GM12878 (cell line): ENCODE results near the gene TOMM6. TPM values are rescaled to one million over a fixed set of nuclear protein-coding genes. Genes with fewer than 3 reads are reported as not detected.

Experiments
- ATAC-seq: fragments of 200-7000 bp; cut with Tn5 transposase; 3 replicates; pipeline ENCODE4 v1.9.1; 2020; ENCODE audit warnings: mild to moderate bottlenecking, moderate library complexity
- BruUV-seq: library from RNA; stranded (reverse); fragments of 400-500 nt; replicated peaks from 2 replicates; lab custom pipeline; 2021; lab: Mats Ljungman, UMichigan
- CTCF ChIA-PET: fragments of 300-600 bp; sonication (Branson Sonifier 250); formaldehyde crosslinking; extraction: SDS; loops from one replicate; lab custom pipeline; 2021; ENCODE audit warnings: inconsistent platforms; lab: Yijun Ruan, JAX
- POLR2A ChIA-PET: fragments of 350-600 bp; formaldehyde crosslinking; extraction: SDS; loops from one replicate; lab custom pipeline; 2021; ENCODE audit warnings: inconsistent platforms; lab: Charles Lee
- RAD21 ChIA-PET: fragments of 300-600 bp; sonication (Branson Sonifier 250); formaldehyde crosslinking; loops from one replicate; lab custom pipeline; 2023; ENCODE audit warnings: antibody characterized with exemption; ENCODE audit not compliant: unreplicated experiment; lab: Charles Lee
- SMC1A ChIA-PET: fragments of 300-600 bp; sonication (Branson Sonifier 250); formaldehyde crosslinking; loops from one replicate; lab custom pipeline; 2023; ENCODE audit not compliant: unreplicated experiment, uncharacterized antibody; lab: Charles Lee
- DNase-seq: peaks from one replicate; pipeline ENCODE4 v3.0.0-alpha.2; 2011; ENCODE audit warnings: low read depth, low spot score
- FAIRE-seq: peaks from 3 replicates; lab custom pipeline; 2011; peaks lifted over from hg19 to GRCh38; lab: Jason Lieb, UNC
- H2AFZ ChIP-seq: 2 replicates; pipeline ENCODE4 v1.6.0; 2011; ENCODE audit warnings: low read depth, low read length, control low read depth; ENCODE audit not compliant: control insufficient read depth
- H3K27ac ChIP-seq: 2 replicates; pipeline ENCODE4 v1.5.1; 2011; ENCODE audit warnings: control low read depth; ENCODE audit not compliant: control insufficient read depth, insufficient read depth
- H3K27me3 ChIP-seq, 2 experiments: replicated peaks in 1 of 2; 2 replicates each; pipeline versions ENCODE4 v1.6.0 to v1.6.1; 2011; ENCODE audit warnings: low read length in 1 of 2; ENCODE audit not compliant: control insufficient read depth in 2 of 2, insufficient read depth in 2 of 2
- H3K36me3 ChIP-seq, 2 experiments: 2 replicates each; pipeline ENCODE4 v1.5.1; 2011; ENCODE audit warnings: low read length in 1 of 2; ENCODE audit not compliant: control insufficient read depth in 2 of 2, insufficient read depth in 2 of 2
- H3K4me1 ChIP-seq: 2 replicates; pipeline ENCODE4 v1.6.1; 2011; ENCODE audit warnings: mild to moderate bottlenecking, low read length, moderate library complexity, mixed read lengths; ENCODE audit not compliant: control insufficient read depth, insufficient read depth
- H3K4me2 ChIP-seq: 2 replicates; pipeline ENCODE4 v1.6.0; 2011; ENCODE audit warnings: control low read depth; ENCODE audit not compliant: control insufficient read depth, insufficient read depth
- H3K4me3 ChIP-seq: fragments of 200-600 bp; sonication (generic); 2 replicates; pipeline ENCODE4 v1.5.1; 2016
- H3K79me2 ChIP-seq: 2 replicates; pipeline ENCODE4 v1.6.0; 2011; ENCODE audit warnings: low read length; ENCODE audit not compliant: control insufficient read depth, insufficient read depth
- H3K9ac ChIP-seq: 2 replicates; pipeline ENCODE4 v1.8.0; 2011; ENCODE audit warnings: low read length, control low read depth, mixed read lengths; ENCODE audit not compliant: control insufficient read depth, insufficient read depth
- H3K9me3 ChIP-seq: replicated peaks from 3 replicates; pipeline ENCODE4 v1.5.1; 2011; ENCODE audit warnings: mild to moderate bottlenecking, low read length; ENCODE audit not compliant: control insufficient read depth, insufficient read depth
- H4K20me1 ChIP-seq: 2 replicates; pipeline ENCODE4 v1.6.0; 2011; ENCODE audit not compliant: control insufficient read depth, insufficient read depth
- CBX5 ChIP-seq: sonication (generic); IDR thresholded peaks from 2 replicates; pipeline ENCODE4 v1.6.1; 2016; ENCODE audit warnings: low read depth, moderate library complexity, mild to moderate bottlenecking, inconsistent platforms
- GATAD2B ChIP-seq: fragments of 450-650 bp; conservative IDR thresholded peaks from 2 replicates; pipeline ENCODE4 v1.6.1; 2017; ENCODE audit warnings: low read depth, mild to moderate bottlenecking, moderate library complexity
- KDM1A ChIP-seq: fragments of 200-600 bp; sonication (generic); IDR thresholded peaks from 2 replicates; pipeline ENCODE4 v1.6.1; 2016; ENCODE audit warnings: borderline replicate concordance
- MXI1 ChIP-seq: fragments of 150-350 bp; IDR thresholded peaks from 2 replicates; pipeline ENCODE4 v1.6.1; 2011; ENCODE audit warnings: low read depth, mild to moderate bottlenecking, inconsistent platforms, low read length, improper control_type of control experiment
- POU2F2 ChIP-seq: IDR thresholded peaks from 3 replicates; pipeline ENCODE4 v1.6.1; 2011; ENCODE audit warnings: low read depth, mild to moderate bottlenecking, low read length, borderline replicate concordance
- PRDM15 ChIP-seq: fragments of 450-650 bp; formaldehyde crosslinking; IDR thresholded peaks from 2 replicates; pipeline ENCODE4 v1.4.0; 2020; ENCODE audit warnings: mild to moderate bottlenecking, moderate library complexity
- TARDBP ChIP-seq: IDR thresholded peaks from 2 replicates; pipeline ENCODE4 v1.6.1; 2016; ENCODE audit warnings: borderline replicate concordance
- TCF12 ChIP-seq: IDR thresholded peaks from 2 replicates; pipeline ENCODE4 v1.6.1; 2011; ENCODE audit warnings: low read depth, mild to moderate bottlenecking, low read length
- TCF7 ChIP-seq: IDR thresholded peaks from 2 replicates; pipeline ENCODE4 v1.6.1; 2014; ENCODE audit warnings: antibody characterized with exemption, borderline replicate concordance
- ZBTB40 ChIP-seq: fragments of 450-650 bp; IDR thresholded peaks from 2 replicates; pipeline ENCODE4 v1.6.1; 2016; ENCODE audit warnings: mild to moderate bottlenecking, moderate library complexity, borderline replicate concordance
- WGBS: methylation state at CpG from one replicate; pipeline ENCODE4 v1.1.6; 2016; ENCODE audit warnings: low lambda C conversion rate; ENCODE audit not compliant: insufficient replicate concordance, insufficient coverage; ENCODE audit errors: missing lambda C conversion rate; 5-methylcytosine and 5-hydroxymethylcytosine counted together
- in situ Hi-C: fragments of 300-500 bp; cut with MboI; formaldehyde crosslinking; loops from 9 replicates; pipeline ENCODE4 v1.14.3; 2018; ENCODE audit warnings: mixed read lengths
- intact Hi-C: fragments of 100-400 bp; cut with micrococcal nuclease; formaldehyde crosslinking; loops from one replicate; pipeline ENCODE4 v1.14.2; 2022; ENCODE audit not compliant: unreplicated experiment
- polyA plus RNA-seq, 11 experiments: library from polyadenylated mRNA; depleted of rRNA in 4 of 11; unstranded in 6 of 11; stranded (reverse) in 5 of 11; fragments of >200 nt; fragmentation: Nextera tagmentation in 4 of 11; fragmentation: Illumina TruSeq in 1 of 11; extraction: Ambion mirVana in 4 of 11; extraction: Trizol in 1 of 11; gene quantifications; 1 replicate in 1 of 11; 2 replicates in 10 of 11; pipeline versions ENCODE4 v1.2.1 to v1.2.3, GENCODE V29; 2011 to 2016; ENCODE audit warnings: inconsistent platforms in 2 of 11, missing spikeins in 2 of 11, low read depth in 1 of 11
- total RNA-seq, 4 experiments: library from RNA; depleted of rRNA in 3 of 4; stranded (reverse); fragments of >200 nt in 3 of 4; fragmentation: Illumina TruSeq in 1 of 4; extraction: Trizol in 1 of 4; gene quantifications; 2 replicates each; pipeline versions ENCODE4 v1.2.1 to v1.2.3, GENCODE V29; 2013 to 2021
- TF ChIP-seq, protein P1 (sequence below): fragments of 450-650 bp; IDR thresholded peaks from 2 replicates; pipeline ENCODE4 v1.6.1; 2017; ENCODE audit warnings: mild to moderate bottlenecking, moderate library complexity

Gene TOMM6
- total and polyA plus RNA-seq, 10 of the 15 experiments (the other 5 are each of a cell fraction or from before 2014, with no cell fraction given), result 206 to 746 (median 448) TPM

GRCh38 chr6:41748102-41748477 is 39.4 kb upstream of the TOMM6 start (continued):
- no peak for TF ChIP-seq PRDM15 (CRISPR knock-in tag)
- TF ChIP-seq TCF12, result no peak
- TF ChIP-seq TARDBP, result no peak
- TF ChIP-seq GATAD2B, result no peak
- TF ChIP-seq CBX5, result no peak

DNA sequence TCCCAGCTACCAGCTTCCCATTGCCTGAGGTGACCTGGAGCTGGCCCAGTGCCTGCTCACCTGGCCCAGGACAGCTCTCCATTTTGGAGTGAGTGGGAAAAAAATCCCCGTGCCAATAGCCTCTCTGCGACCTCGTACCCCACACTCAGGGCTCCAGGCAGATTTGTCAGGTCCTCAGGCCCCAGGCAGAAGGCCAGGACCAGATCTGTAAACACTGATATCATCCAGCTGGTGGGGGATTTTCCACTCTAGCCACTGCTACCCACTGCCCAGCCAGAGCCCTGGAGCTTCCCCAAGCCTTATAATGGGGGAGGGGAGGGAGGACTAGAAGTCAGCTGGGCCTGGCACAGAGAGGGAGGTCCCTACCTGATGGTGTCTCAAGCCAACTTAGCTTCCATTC is 39.0 kb upstream of the TOMM6 start:
- intact Hi-C loops, result no loop called here
- Histone ChIP-seq H3K27ac (no peak overlapping the region), H2AFZ (no peak overlapping the region), H3K4me3 (no peak overlapping the region), H4K20me1 (no peaks in the 10 kb centered on the region), H3K9ac (no peak overlapping the region), H3K4me2 (no peak overlapping the region), H3K36me3 (no peaks in the 10 kb centered on the region), H3K4me1 (no peaks in the 10 kb centered on the region), H3K9me3 (no peaks in the 10 kb centered on the region), H3K79me2 (no peaks in the 10 kb centered on the region), H3K27me3 (no peaks in the 10 kb centered on the region; a peak in 1 of 4 replicates)
- DNase-seq (no peak), FAIRE-seq (no peak), ATAC-seq (no peak)
- in situ Hi-C loops, result no loop called here
- CTCF ChIA-PET, result interaction anchor here (0.8 kb wide), 1 partner anchor 46 kb away, joined by 3 read pairs; no protein-coding TSS in a partner anchor
- POLR2A ChIA-PET, result interaction anchor here (0.6 kb wide), 1 partner anchor 414 kb away, joined by 3 read pairs; no protein-coding TSS in a partner anchor
- BruUV-seq, result no TSS peak
- SMC1A ChIA-PET, result interaction anchor here (0.6 to 1.1 kb wide), 2 partner anchors 30 to 163 kb away, joined by 3 read pairs; no protein-coding TSS in a partner anchor
- RAD21 ChIA-PET, result interaction anchor here (1.4 kb wide), 1 partner anchor 27 kb away, joined by 3 read pairs; no protein-coding TSS in a partner anchor
- WGBS, result 40% methylated on average over 3 of the region's 3 CpGs
- TF ChIP-seq TCF7 (no peak), POU2F2 (no peak), ZBTB40 (no peak), MXI1 (no peak), KDM1A (no peak)
- TF ChIP-seq, protein P1, sequence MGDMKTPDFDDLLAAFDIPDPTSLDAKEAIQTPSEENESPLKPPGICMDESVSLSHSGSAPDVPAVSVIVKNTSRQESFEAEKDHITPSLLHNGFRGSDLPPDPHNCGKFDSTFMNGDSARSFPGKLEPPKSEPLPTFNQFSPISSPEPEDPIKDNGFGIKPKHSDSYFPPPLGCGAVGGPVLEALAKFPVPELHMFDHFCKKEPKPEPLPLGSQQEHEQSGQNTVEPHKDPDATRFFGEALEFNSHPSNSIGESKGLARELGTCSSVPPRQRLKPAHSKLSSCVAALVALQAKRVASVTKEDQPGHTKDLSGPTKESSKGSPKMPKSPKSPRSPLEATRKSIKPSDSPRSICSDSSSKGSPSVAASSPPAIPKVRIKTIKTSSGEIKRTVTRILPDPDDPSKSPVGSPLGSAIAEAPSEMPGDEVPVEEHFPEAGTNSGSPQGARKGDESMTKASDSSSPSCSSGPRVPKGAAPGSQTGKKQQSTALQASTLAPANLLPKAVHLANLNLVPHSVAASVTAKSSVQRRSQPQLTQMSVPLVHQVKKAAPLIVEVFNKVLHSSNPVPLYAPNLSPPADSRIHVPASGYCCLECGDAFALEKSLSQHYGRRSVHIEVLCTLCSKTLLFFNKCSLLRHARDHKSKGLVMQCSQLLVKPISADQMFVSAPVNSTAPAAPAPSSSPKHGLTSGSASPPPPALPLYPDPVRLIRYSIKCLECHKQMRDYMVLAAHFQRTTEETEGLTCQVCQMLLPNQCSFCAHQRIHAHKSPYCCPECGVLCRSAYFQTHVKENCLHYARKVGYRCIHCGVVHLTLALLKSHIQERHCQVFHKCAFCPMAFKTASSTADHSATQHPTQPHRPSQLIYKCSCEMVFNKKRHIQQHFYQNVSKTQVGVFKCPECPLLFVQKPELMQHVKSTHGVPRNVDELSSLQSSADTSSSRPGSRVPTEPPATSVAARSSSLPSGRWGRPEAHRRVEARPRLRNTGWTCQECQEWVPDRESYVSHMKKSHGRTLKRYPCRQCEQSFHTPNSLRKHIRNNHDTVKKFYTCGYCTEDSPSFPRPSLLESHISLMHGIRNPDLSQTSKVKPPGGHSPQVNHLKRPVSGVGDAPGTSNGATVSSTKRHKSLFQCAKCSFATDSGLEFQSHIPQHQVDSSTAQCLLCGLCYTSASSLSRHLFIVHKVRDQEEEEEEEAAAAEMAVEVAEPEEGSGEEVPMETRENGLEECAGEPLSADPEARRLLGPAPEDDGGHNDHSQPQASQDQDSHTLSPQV, result no peak
